ENCODE measurements around the gene SNAPC3. TPM values are rescaled to one million over a fixed set of nuclear protein-coding genes. Genes with fewer than 3 reads are reported as not detected.
"Not testable (repeated sequence)": the region's sequence is repeated elsewhere in the genome, so short reads cannot be mapped to it uniquely, and the experiment has no call there.

SNAPC3 gene
- total RNA-seq, 1 donor from 2014 or later: 50.7 TPM

- DNase-seq: peak; percentile 38
Observed at GRCh38 chr9:15423231-15423985, 732 bp downstream of the SNAPC3 start.

DNA sequence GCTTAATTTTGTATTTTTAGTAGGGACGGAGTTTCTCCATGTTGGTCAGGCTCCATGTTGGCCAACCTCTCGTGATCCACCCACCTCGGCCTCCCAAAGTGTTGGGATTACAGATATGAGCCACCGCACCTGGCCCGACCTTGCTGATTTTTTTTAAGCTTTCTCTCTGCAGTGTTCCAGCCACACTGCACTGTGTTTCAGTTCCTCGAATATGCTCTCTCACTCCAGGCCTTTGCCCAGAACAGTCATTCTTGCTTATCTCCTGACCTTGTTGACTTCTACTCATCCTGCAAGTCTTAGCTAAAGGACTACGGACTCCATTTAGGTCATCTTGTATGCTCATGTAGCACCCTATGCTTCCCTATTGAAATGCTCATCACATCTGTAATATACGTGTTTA lies 3.3 kb downstream of the SNAPC3 start:
- no peak for DNase-seq

GRCh38 chr9:15427702-15428101 lies 5.0 kb downstream of the SNAPC3 start:
- DNase-seq: not testable (repeated sequence)

DNA sequence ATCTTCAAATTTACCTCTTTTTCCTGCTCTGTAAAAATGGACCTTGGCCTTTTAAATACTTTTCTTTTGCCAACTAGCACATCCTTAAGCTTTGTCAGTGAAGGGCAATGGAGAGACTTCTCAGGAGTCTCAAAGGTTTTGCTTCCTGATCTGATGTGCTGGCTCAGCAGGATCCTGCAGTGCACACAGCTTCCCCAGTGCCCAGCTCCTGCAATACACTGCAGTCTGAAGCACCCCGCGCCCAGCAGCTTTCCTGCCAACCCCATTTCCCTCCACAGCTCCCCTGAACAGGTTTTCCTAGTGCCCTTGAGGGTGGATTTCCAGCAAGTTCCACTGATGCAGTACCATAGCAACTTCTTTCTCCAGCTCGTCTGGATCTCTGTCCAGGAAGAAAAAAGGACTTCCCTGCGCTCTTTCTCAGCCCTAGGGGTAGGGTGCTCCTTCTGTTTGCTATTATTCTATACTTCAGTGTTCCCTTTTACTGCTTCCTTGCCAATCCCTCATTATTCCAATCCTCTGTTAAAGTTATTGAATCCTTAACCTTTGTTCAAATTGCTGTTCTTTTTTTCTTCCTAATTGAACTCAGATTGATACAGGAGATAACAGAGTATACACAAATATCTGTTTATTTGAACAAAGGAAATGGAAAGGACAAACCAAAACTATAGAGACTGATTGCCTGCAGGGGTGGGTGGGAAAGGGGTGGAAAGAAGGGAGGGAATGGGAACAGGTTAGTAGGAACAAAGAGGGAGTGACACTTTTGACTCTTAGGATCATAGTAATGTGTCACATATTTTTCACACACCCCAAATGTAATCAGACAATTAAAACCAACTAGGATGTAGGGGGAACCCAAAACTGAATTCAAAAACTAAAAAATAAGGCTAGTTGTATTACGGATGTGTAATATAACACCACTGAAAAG lies 8.5 kb downstream of the SNAPC3 start:
- peak; percentile 8 for DNase-seq

- no peak for DNase-seq
Observed at GRCh38 chr9:15433191-15433590, 10.5 kb downstream of the SNAPC3 start.

DNA sequence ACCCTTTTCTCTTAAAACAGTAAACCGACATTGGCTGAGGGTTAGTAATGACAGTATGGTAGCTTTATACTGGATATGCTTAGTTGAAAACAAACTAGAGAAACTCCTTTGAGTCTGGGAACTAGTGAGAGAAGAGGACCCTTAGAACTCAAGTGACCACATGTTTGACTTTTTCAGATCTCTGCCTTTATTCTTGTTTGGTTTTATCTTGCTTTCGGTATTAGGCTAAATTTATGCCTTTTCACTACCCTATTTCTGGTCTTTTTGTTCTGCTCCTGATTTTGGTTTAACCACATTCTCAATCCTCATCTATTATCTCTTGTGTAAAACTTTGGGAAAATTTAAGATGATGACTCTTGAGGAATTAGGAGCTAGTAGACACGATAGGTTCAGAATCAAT lies 11.0 kb downstream of the SNAPC3 start:
- DNase-seq: no peak

GRCh38 chr9:15438891-15439290 lies 16.2 kb downstream of the SNAPC3 start:
- no peak for DNase-seq

- not testable (repeated sequence) for DNase-seq
Observed at GRCh38 chr9:15441841-15442240, 19.2 kb downstream of the SNAPC3 start.

DNA sequence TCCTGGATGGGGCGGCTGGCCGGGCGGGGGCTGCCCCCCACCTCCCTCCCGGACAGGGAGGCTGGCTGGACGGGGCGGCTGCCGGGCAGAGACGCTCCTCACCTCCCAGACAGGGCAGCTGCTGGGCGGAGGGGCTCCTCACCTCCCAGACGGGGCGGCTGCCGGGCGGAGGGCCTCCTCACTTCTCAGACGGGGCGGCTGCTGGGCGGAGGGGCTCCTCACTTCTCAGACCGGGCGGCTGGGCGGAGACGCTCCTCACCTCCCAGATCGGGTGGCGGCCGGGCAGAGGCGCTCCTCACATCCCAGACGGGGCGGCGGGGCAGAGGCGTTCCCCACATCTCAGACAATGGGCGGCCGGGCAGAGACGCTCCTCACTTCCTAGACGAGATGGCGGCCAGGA lies 19.6 kb downstream of the SNAPC3 start:
- DNase-seq: not testable (repeated sequence)

DNA sequence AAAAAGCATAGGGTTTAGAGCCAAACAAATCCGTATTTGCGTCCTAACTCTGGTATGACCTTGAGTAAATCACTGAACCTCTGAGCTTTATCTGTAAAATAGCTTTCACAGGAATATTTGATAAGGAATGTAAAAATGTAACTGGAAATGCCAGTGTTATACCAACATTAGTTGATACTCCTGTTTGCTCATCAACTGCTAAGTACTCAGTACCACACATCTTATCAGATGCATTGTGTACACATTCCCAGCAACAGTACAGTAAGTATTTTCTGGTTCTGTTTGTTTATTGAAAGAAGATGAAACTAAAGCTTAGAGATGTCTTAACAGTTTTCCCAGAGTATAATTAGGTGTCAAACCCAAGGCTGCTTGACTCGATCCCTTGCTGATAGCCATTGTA lies 21.5 kb downstream of the SNAPC3 start:
- DNase-seq: no peak

DNA sequence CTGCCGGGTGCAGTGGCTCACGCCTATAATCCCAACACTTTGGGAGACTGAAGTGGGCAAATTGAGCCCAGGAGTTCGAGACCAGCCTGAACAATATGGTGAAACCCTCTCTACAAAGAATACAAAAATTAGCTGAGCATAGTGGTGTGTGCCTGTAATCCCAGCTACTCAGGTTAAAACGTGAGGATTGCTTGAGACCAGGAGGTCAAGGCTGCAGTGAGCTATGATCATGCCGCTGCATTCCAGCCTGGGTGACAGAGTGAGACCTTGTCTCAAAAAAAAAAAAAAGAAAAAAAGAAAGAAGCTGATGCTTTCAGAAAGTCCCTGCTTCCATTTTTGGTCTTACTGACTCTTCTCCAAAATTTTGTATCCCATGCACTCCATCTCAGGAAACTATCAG lies 31.3 kb downstream of the SNAPC3 start:
- no peak for DNase-seq

- DNase-seq: no peak
Observed at GRCh38 chr9:15461056-15461455, 38.4 kb downstream of the SNAPC3 start.

DNA sequence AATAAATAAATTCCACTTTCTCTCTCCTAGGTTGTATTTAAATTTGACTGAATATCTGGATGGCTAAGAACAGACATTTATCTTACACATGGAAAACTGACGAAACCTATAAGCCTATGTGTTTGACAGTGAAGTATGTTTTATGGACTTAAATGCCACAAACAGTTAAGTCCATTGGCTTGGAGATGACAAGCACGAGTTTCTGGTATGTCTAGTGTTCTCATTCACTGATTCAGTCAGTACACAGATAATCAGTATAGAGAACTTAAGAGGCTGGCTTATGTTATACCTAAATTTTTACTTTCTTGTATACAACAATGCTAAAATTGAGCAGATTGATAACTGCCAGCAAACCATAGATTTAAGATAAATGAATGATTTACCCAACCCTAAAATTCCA lies 38.9 kb downstream of the SNAPC3 start:
- DNase-seq: no peak

- DNase-seq: no peak
Observed at GRCh38 chr9:15468145-15468544, 45.5 kb downstream of the SNAPC3 start.

- no peak for DNase-seq
Observed at GRCh38 chr9:15469406-15469805, 46.7 kb downstream of the SNAPC3 start.

DNA sequence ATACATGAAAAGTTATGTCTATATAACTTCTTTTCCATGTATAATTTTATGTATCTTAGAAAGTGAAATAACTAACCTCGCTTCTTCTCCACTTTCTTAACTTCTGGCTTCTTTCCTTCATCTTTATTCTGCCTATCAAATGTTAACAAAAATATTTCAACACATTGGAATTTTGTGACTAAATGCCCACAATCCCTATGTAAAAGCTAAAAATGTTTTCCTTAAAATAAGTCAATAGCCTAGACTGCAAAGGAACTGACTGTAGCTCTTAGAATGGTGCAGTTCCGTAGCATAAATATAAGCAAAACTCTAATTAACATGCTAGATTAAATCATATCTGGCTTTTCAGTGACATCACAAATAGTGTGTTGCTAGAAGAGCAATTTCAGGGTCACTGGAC lies 47.2 kb downstream of the SNAPC3 start:
- no peak for DNase-seq

DNA sequence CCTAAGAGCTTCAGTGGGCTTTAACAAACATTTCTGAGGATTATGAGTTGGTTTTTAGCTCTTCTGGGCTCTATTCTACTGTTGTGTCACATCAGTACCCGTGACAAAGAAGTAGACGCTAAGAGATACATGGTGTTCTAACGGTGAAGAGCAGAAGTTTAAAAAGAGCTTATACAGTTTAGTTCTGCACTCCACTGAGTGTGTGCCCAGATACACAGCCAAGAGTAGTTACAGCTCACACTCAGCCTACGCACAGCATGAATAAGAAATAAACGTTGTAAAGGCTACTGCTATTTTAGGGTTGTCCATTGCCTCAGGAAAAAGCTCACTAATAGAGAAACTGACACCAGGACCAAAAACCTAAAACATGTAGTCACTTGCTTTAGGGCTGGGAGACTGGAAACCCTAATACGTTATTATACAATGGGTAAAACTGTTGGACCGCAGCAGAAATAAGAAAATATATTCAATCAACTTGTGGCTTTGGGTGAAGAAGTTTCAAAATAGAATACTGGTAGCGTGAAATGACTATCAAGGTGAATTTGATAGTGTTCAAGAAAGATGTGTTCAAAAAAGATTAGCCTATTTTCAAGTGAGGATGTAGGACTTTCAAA lies 53.4 kb downstream of the SNAPC3 start:
- no peak for DNase-seq

- no peak for DNase-seq
Observed at GRCh38 chr9:15480028-15480427, 57.4 kb downstream of the SNAPC3 start.

DNA sequence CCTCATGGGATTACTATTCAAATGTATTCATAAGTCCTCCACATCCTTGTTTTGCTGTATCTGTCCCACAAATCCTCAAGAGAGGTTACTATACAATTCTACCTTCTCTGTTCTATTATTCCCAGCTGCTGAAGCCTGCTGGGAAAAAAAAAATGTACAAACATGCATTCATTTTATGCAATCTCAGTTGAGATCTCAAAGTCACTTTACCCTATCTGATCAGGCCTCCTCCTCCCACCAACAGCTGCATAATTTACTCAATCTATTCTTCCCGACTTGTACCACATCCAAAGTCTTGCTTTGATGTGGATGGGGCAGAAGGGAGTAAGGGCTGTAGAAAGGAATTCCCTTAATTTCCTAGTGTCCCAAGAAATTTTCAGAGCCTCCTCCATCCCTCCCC lies 59.5 kb downstream of the SNAPC3 start:
- DNase-seq: no peak

- DNase-seq: no peak
Observed at GRCh38 chr9:15484802-15485201, 62.1 kb downstream of the SNAPC3 start.

- DNase-seq: peak; percentile 38
Observed at GRCh38 chr9:15485836-15486666, 63.4 kb downstream of the SNAPC3 start.

GRCh38 chr9:15491950-15492349 lies 69.3 kb downstream of the SNAPC3 start:
- DNase-seq: no peak
